PC-3 (cell line): ENCODE data around the gene SMG6. TPM values are rescaled to one million over a fixed set of nuclear protein-coding genes. Genes with fewer than 3 reads are reported as not detected.
A peak's percentile ranks its signal among the peaks of the same experiment; 100 is the strongest.

Source experiments
- ATAC-seq: fragments of 200-7000 bp; cut with Tn5 transposase; 2 replicates; pipeline ENCODE4 v1.9.1; 2020; ENCODE audit warnings: mild to moderate bottlenecking, moderate library complexity
- BruUV-seq: library from RNA; stranded (reverse); fragments of 400-500 nt; replicated peaks from 2 replicates; lab custom pipeline; 2021; lab: Mats Ljungman, UMichigan
- CTCF ChIA-PET: fragments of 300-600 bp; sonication (Branson Sonifier 250); formaldehyde crosslinking; loops from one replicate; lab custom pipeline; 2022; ENCODE audit warnings: antibody characterized with exemption; lab: Charles Lee
- POLR2A ChIA-PET: fragments of 300-600 bp; sonication (Branson Sonifier 250); formaldehyde crosslinking; loops from one replicate; lab custom pipeline; 2022; ENCODE audit warnings: antibody characterized with exemption; ENCODE audit not compliant: unreplicated experiment; lab: Charles Lee
- DNase-seq: peaks from one replicate; pipeline ENCODE4 v3.0.0-alpha.2; 2015
- H2AFZ ChIP-seq: fragments of 300-600 bp; sonication (generic); 2 replicates; pipeline ENCODE4 v1.6.0; 2016; ENCODE audit warnings: antibody characterized with exemption, low read length
- H3F3A ChIP-seq: fragments of 300-600 bp; sonication (generic); one replicate; pipeline ENCODE4 v1.6.0; 2017; ENCODE audit warnings: antibody characterized with exemption, low read length, control low read depth, mild to moderate bottlenecking; ENCODE audit not compliant: unreplicated experiment
- H3K27ac ChIP-seq: fragments of 300-600 bp; sonication (generic); 2 replicates; pipeline ENCODE4 v1.5.1; 2016; ENCODE audit warnings: mild to moderate bottlenecking, low read length
- H3K27me3 ChIP-seq: fragments of 300-600 bp; sonication (generic); 2 replicates; pipeline ENCODE4 v1.6.1; 2016; ENCODE audit warnings: low read length, mixed read lengths
- H3K36me3 ChIP-seq: fragments of 300-600 bp; sonication (generic); 2 replicates; pipeline ENCODE4 v1.6.1; 2016; ENCODE audit warnings: low read depth, mixed run types, low read length, mixed read lengths
- H3K4me1 ChIP-seq: fragments of 300-600 bp; sonication (generic); 2 replicates; pipeline ENCODE4 v1.5.1; 2016; ENCODE audit warnings: low read length; ENCODE audit not compliant: insufficient read depth
- H3K4me2 ChIP-seq: fragments of 300-600 bp; sonication (generic); 2 replicates; pipeline ENCODE4 v1.6.0; 2016; ENCODE audit warnings: low read length
- H3K4me3 ChIP-seq: fragments of 300-600 bp; sonication (generic); 2 replicates; pipeline ENCODE4 v1.5.1; 2016; ENCODE audit warnings: mild to moderate bottlenecking, low read length, mixed read lengths
- H3K79me2 ChIP-seq: fragments of 300-600 bp; sonication (generic); 2 replicates; pipeline ENCODE4 v1.6.1; 2017; ENCODE audit warnings: low read length, mixed read lengths
- H3K9ac ChIP-seq: fragments of 300-600 bp; sonication (generic); 2 replicates; pipeline ENCODE4 v1.6.0; 2016; ENCODE audit warnings: mild to moderate bottlenecking, low read length
- H3K9me2 ChIP-seq: fragments of 300-600 bp; sonication (generic); replicated peaks from 2 replicates; pipeline ENCODE4 v1.6.1; 2016; ENCODE audit warnings: mixed run types, low read length, mixed read lengths
- H3K9me3 ChIP-seq: fragments of 300-600 bp; sonication (generic); 2 replicates; pipeline ENCODE4 v1.6.1; 2016; ENCODE audit warnings: low read length, mixed read lengths
- H4K20me1 ChIP-seq: fragments of 300-600 bp; sonication (generic); 2 replicates; pipeline ENCODE4 v1.6.1; 2016; ENCODE audit warnings: low read length, mixed read lengths
- CTCF ChIP-seq: fragments of 300-600 bp; sonication (generic); conservative IDR thresholded peaks from 2 replicates; pipeline ENCODE4 v1.5.1; 2017; ENCODE audit warnings: antibody characterized with exemption, low read depth, mild to moderate bottlenecking, low read length
- EZH2 ChIP-seq: fragments of 300-600 bp; sonication (generic); IDR thresholded peaks from one replicate; pipeline ENCODE4 v1.6.1; 2017; ENCODE audit warnings: antibody characterized with exemption, mild to moderate bottlenecking, low read length; ENCODE audit not compliant: unreplicated experiment
- EZH2phosphoT487 ChIP-seq: fragments of 300-600 bp; sonication (generic); IDR thresholded peaks from 2 replicates; pipeline ENCODE4 v1.6.1; 2018; ENCODE audit warnings: mild to moderate bottlenecking, antibody characterized with exemption, low read length, borderline replicate concordance
- intact Hi-C: fragments of 100-400 bp; cut with micrococcal nuclease; formaldehyde crosslinking; loops from 2 replicates; pipeline ENCODE4 v1.9.0; 2023
- total RNA-seq: library from RNA; depleted of rRNA; stranded (reverse); fragments of >200 nt; gene quantifications from 2 replicates; pipeline ENCODE4 v1.2.3, GENCODE V29; 2014

The SMG6 gene
- total RNA-seq, 1 experiment from 2014 or later = 13.4 TPM

- H3K9me3 ChIP-seq = no peaks in the 10 kb centered on the region
- H3K27ac ChIP-seq = no peak overlapping the region
- H3K79me2 ChIP-seq = peaks cover 4% of the 10 kb centered on the region; the same call in 1 of the 2 replicates
- intact Hi-C loops = no loop called here
- H3F3A ChIP-seq = no peaks in the 10 kb centered on the region
- no peaks in the 10 kb centered on the region for H3K9me2 ChIP-seq
- H2AFZ ChIP-seq = no peak overlapping the region
- ATAC-seq (no peak), DNase-seq (no peak)
- no peaks in the 10 kb centered on the region for H3K36me3 ChIP-seq
- CTCF ChIA-PET = no interaction called here
- no peak overlapping the region for H3K9ac ChIP-seq
- H3K4me2 ChIP-seq = no peak overlapping the region
- TF ChIP-seq CTCF = no peak
- no peak overlapping the region for H3K4me3 ChIP-seq
- POLR2A ChIA-PET = no interaction called here
- BruUV-seq = no TSS peak
- peaks cover 27% of the 10 kb centered on the region for H3K4me1 ChIP-seq
- H3K27me3 ChIP-seq = no peaks in the 10 kb centered on the region
- no peaks in the 10 kb centered on the region for H4K20me1 ChIP-seq
Measured at GRCh38 chr17:2344528-2344927, 40.9 kb upstream of the SMG6 start.

GRCh38 chr17:2343421-2343820, 39.8 kb upstream of the SMG6 start:
- Histone ChIP-seq H3K79me2 (peaks cover 15% of the 10 kb centered on the region), H3K4me3 (no peak overlapping the region), H3K9me2 (no peaks in the 10 kb centered on the region), H3K27ac (no peak overlapping the region; the same call in 1 of the 2 replicates), H3K27me3 (no peaks in the 10 kb centered on the region), H3K9ac (no peak overlapping the region), H3K4me2 (no peak overlapping the region), H2AFZ (no peak overlapping the region), H3K4me1 (peaks cover 25% of the 10 kb centered on the region), H3F3A (no peaks in the 10 kb centered on the region), H3K36me3 (no peaks in the 10 kb centered on the region), H3K9me3 (no peaks in the 10 kb centered on the region), H4K20me1 (no peaks in the 10 kb centered on the region)
- DNase-seq (peak; percentile 72), ATAC-seq (no peak; the same call in 1 of the 2 replicates)
- intact Hi-C loops = no loop called here
- no TSS peak for BruUV-seq
- ChIA-PET CTCF (no interaction called here), POLR2A (no interaction called here)
- TF ChIP-seq EZH2 (no peak), EZH2phosphoT487 (no peak), CTCF (no peak)

- H3K4me2 ChIP-seq = peak overlapping the region; percentile 97
- peaks cover 20% of the 10 kb centered on the region for H3K4me1 ChIP-seq
- TF ChIP-seq CTCF = no peak
- TF ChIP-seq EZH2 = no peak
- no peak for TF ChIP-seq EZH2phosphoT487
- peak overlapping the region; percentile 100 for H3K9ac ChIP-seq
- H3K27ac ChIP-seq = no peak overlapping the region
- ATAC-seq (no peak), DNase-seq (no peak)
- no peaks in the 10 kb centered on the region for H3K9me2 ChIP-seq
- BruUV-seq = no TSS peak
- CTCF ChIA-PET = interaction anchor here (0.6 to 3.8 kb wide), 3 partner anchors 11 to 35 kb away, joined by 3 to 26 read pairs (median 4); partner anchors contain the start of genes SMG6 and SRR
- peak overlapping the region; percentile 99 for H3K4me3 ChIP-seq
- H3K36me3 ChIP-seq = peaks cover 22% of the 10 kb centered on the region
- 0 out of 2 replicates have a peak, but pooled peaks cover 5% of the 10 kb centered on the region for H4K20me1 ChIP-seq
- POLR2A ChIA-PET = no interaction called here
- H3F3A ChIP-seq = no peaks in the 10 kb centered on the region
- H3K27me3 ChIP-seq = no peaks in the 10 kb centered on the region
- peaks cover 60% of the 10 kb centered on the region for H3K79me2 ChIP-seq
- H3K9me3 ChIP-seq = no peaks in the 10 kb centered on the region
- peak overlapping the region; percentile 85 for H2AFZ ChIP-seq
- intact Hi-C loops = no loop called here
Measured at GRCh38 chr17:2338315-2338657, 34.7 kb upstream of the SMG6 start.
